Measurements from ENCODE around the gene TOR4A.

Gene TOR4A

DNA sequence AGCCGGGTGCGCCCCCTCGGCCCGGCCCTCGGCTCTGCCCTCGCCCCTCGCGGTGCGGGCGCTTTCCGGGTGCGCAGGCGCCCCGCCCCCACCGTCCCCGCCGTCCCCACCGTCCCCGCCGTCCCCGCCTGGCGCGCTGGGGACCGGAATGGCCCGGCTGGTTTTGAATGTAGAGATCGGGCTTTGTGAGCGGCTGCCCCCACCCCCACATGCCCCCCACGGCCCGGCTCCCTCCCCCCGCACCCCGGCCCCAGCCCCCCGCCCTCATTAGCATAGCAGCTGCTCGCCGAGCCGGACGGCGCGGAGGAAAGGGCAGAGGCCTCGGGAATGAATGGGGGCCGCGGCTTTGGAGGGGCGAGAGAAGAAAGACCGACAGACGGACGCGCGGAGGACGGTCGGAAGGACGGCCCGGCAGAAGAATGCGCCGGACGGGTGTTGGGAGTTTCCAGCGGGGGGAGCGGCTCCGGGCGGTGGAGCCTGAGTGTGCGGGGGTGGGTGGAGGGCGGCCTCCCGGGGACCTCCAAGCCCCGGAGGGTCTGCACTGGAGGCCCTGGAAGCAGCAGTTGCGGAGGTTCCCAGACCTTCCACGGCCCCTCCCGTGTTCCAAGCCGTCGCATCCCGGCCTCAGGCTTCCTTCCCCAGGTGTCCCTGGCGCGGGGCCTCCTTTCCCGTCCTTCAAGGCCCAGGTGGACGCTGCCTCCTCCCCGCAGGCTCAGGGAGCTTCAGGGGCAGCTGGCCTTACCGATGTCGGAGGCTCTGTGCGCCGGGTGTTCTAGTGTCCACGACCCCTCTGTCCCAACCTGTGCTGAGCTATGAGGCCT lies 18.5 kb downstream of the TOR4A start:
- no peaks in the 10 kb centered on the region for H3K36me3 ChIP-seq (replicated peaks)
- peak overlapping the region; percentile 46 for H3K4me3 ChIP-seq (ENCODE audit: low read depth, low read length)
- peak overlapping the region; percentile 83 for H3K27ac ChIP-seq
- no peaks in the 10 kb centered on the region for H3K27me3 ChIP-seq (replicated peaks)
- TF ChIP-seq, protein P1, sequence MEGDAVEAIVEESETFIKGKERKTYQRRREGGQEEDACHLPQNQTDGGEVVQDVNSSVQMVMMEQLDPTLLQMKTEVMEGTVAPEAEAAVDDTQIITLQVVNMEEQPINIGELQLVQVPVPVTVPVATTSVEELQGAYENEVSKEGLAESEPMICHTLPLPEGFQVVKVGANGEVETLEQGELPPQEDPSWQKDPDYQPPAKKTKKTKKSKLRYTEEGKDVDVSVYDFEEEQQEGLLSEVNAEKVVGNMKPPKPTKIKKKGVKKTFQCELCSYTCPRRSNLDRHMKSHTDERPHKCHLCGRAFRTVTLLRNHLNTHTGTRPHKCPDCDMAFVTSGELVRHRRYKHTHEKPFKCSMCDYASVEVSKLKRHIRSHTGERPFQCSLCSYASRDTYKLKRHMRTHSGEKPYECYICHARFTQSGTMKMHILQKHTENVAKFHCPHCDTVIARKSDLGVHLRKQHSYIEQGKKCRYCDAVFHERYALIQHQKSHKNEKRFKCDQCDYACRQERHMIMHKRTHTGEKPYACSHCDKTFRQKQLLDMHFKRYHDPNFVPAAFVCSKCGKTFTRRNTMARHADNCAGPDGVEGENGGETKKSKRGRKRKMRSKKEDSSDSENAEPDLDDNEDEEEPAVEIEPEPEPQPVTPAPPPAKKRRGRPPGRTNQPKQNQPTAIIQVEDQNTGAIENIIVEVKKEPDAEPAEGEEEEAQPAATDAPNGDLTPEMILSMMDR (IDR thresholded peaks at IDR 0.05; ENCODE audit: low read depth, low read length, missing control alignments) = no peak
- in situ Hi-C loops (cut with HindIII; ENCODE audit: low pct_ligation_motif_present, low sequenced_read_pairs) = no loop called here
- DNase-seq = no peak

DNA sequence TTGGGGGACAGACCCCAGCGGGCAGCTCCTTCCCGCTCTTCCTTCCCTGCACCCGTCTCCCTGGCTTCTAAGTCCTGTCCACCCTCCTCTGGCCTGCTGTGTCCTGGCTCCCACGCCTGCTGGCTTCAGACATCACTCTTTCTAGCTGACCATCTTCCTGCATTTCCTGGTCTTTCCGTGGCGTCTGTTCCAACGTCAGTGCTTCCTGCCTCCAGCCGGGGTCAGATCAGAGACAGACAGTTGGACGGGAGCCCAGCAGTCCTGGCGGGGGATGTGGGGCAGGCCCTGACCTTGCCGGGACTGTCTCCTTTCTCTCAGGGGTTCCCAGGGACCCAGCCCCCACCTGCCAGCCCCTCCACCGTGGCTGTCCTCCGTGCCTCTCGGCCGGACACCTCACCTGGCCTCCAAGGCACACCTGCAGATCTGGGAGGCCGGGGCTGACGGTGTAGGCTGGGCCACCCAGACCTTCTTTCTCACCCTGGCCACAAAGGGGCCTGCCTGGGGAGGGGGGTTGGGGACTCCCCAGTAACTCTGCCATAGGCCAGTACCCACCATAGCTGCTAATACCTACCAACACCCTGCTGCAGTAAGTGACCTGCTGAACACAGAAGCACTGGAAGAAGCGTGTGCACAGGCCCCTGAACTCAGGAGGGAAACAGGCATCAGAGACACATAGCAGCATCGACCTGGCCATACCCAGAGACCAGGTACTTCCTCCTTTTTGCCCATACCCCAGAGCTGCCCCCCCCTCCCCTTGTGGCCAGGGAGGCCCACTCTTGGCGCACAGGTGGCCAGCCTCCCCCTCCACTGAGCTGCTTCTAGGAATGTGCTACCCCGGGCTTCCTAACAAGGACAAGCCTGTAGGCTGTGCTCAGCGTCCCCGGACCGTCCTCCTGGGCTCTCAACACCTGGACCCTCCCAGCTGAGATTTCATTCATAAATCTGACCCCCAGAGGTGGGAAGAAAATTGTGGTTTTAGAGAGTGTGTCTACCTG lies 19.4 kb downstream of the TOR4A start:
- Histone ChIP-seq H3K27ac (peak overlapping the region; percentile 83), H3K4me3 (ENCODE audit: low read depth, low read length) (peak overlapping the region; percentile 46), H3K36me3 (replicated peaks) (no peaks in the 10 kb centered on the region), H3K27me3 (replicated peaks) (no peaks in the 10 kb centered on the region)
- DNase-seq = peak; percentile 86
- TF ChIP-seq, protein P1 (IDR thresholded peaks at IDR 0.05; ENCODE audit: low read depth, low read length, missing control alignments) = no peak
- in situ Hi-C loops (cut with HindIII; ENCODE audit: low pct_ligation_motif_present, low sequenced_read_pairs) = no loop called here

DNA sequence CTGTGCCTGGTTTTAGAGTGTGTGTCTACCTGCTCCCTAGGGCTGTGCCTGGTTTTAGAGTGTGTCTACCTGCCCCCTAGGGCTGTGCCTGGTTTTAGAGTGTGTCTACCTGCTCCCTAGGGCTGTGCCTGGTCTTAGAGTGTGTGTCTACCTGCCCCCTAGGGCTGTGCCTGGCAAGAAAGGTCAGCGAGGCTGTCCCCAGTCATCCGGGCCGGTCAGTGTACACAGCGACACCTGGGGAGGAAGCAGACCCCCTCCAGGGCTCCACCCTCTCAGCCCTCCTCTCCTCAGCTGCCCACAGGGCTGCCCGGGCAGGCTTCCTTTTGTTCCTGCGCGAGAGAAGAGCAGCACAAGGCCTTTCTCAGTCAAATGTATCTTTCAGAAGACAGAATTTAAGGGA lies 20.4 kb downstream of the TOR4A start:
- H3K27me3 ChIP-seq (replicated peaks) = no peaks in the 10 kb centered on the region
- in situ Hi-C loops (cut with HindIII; ENCODE audit: low pct_ligation_motif_present, low sequenced_read_pairs) = no loop called here
- TF ChIP-seq, protein P1 (IDR thresholded peaks at IDR 0.05; ENCODE audit: low read depth, low read length, missing control alignments) = no peak

DNA sequence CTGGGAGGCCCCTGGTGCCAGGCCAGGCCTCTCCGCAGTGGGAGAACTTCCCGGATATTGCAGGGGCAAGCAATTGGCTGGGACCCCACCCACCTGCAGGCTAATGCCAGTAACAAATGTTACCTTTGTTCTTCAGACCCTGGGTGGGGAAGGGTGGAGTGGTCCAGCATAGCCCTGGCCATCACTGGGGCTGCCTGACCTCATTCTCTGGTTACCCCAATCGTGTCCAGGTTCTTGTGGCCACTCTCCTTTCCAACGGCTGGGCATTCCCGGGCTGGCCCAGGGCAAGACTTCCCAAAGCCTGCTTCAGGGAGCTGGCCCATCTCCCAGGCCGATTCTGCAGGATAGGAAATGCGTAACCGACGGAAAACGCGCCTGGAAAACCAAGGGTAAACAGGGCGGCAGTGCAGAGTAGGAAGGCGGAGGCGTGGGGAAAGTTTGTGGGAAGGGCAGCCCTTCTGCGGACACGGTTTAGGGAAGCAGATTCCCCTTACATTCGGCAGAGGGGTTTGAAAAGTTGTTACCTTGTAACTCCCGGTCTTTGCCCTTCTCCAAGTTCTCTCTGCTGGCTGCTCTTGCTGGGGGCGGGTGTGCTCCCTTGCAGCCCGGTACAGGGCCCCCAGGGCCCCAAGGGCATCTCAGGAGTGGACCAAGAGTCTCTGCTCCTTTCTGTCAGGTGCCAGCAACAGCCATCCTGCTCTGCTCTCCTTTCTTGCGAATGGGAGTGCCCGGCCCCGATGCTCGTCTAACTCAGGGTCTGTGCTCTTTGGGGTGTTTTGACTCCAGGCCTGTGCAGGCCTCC lies 21.1 kb downstream of the TOR4A start:
- DNase-seq = peak; percentile 61
- TF ChIP-seq, protein P1 (IDR thresholded peaks at IDR 0.05; ENCODE audit: low read depth, low read length, missing control alignments) = no peak
- no peaks in the 10 kb centered on the region for H3K27me3 ChIP-seq (replicated peaks)
- H3K4me3 ChIP-seq (ENCODE audit: low read depth, low read length) = no peak overlapping the region
- in situ Hi-C loops (cut with HindIII; ENCODE audit: low pct_ligation_motif_present, low sequenced_read_pairs) = no loop called here
- no peaks in the 10 kb centered on the region for H3K36me3 ChIP-seq (replicated peaks)
- peak overlapping the region; percentile 55 for H3K27ac ChIP-seq

More for the DNA sequence above, 20.4 kb downstream of the TOR4A start:
- DNase-seq = no peak
- H3K4me3 ChIP-seq (ENCODE audit: low read depth, low read length) = no peak overlapping the region
- H3K27ac ChIP-seq = peak overlapping the region; percentile 55
- H3K36me3 ChIP-seq (replicated peaks) = no peaks in the 10 kb centered on the region

- H3K27me3 ChIP-seq (replicated peaks) = no peaks in the 10 kb centered on the region
- no peak for DNase-seq
Observed at GRCh38 chr9:137299203-137299565, 21.7 kb downstream of the TOR4A start.

More at GRCh38 chr9:137299203-137299565, 21.7 kb downstream of the TOR4A start:
- Histone ChIP-seq H3K27ac (peak overlapping the region; percentile 55), H3K4me3 (ENCODE audit: low read depth, low read length) (no peak overlapping the region), H3K36me3 (replicated peaks) (no peaks in the 10 kb centered on the region)
- TF ChIP-seq, protein P1 (IDR thresholded peaks at IDR 0.05; ENCODE audit: low read depth, low read length, missing control alignments) = no peak
- in situ Hi-C loops (cut with HindIII; ENCODE audit: low pct_ligation_motif_present, low sequenced_read_pairs) = no loop called here
